K562 (cell line): ENCODE results near the gene FRMD1. TPM values are rescaled to one million over a fixed set of nuclear protein-coding genes. Genes with fewer than 3 reads are reported as not detected.

ENCODE experiments used
- ATAC-seq: fragments of 200-7000 bp; cut with Tn5 transposase; 3 replicates; pipeline ENCODE4 v1.9.1; 2020; ENCODE audit warnings: moderate library complexity
- BruUV-seq: library from RNA; stranded (reverse); fragments of 400-500 nt; replicated peaks from 2 replicates; lab custom pipeline; 2021; lab: Mats Ljungman, UMichigan
- CTCF ChIA-PET: fragments of 300-600 bp; formaldehyde crosslinking; extraction: SDS; loops from one replicate; lab custom pipeline; 2021; ENCODE audit warnings: low intra/inter-chr PET ratio; lab: Yijun Ruan, JAX
- POLR2A ChIA-PET: fragments of 300-600, 350-650 bp; sonication (Branson Sonifier 250); formaldehyde crosslinking; extraction: SDS; loops from one replicate; lab custom pipeline; 2021; ENCODE audit warnings: antibody characterized with exemption, inconsistent platforms; lab: Yijun Ruan, JAX
- DNase-seq, 4 experiments: peaks; one replicate each; pipeline versions ENCODE4 v3.0.0 to v3.0.0-alpha.2; 2011 to 2018; ENCODE audit warnings: low spot score in 3 of 4, mixed read lengths in 3 of 4; ENCODE audit errors: extremely low read depth in 1 of 4
- FAIRE-seq: peaks from 2 replicates; lab custom pipeline; 2011; peaks lifted over from hg19 to GRCh38; lab: Jason Lieb, UNC
- H2AFZ ChIP-seq: 2 replicates; pipeline ENCODE4 v1.6.0; 2011; ENCODE audit warnings: low read depth, low read length, control low read depth, inconsistent platforms
- H3K27ac ChIP-seq: fragments of 200-600 bp; 3 replicates; pipeline ENCODE4 v1.8.0; 2011; ENCODE audit warnings: low read depth, mild to moderate bottlenecking, control low read depth, inconsistent platforms, low read length, moderate library complexity, mixed read lengths; ENCODE audit errors: extremely low read depth
- H3K27me3 ChIP-seq, 2 experiments: fragments of 300-600 bp in 1 of 2; 2 replicates in 1 of 2; 3 replicates in 1 of 2; pipeline versions ENCODE4 v1.6.0 to v1.8.0; 2011; ENCODE audit warnings: inconsistent platforms in 2 of 2, low read length in 2 of 2, mild to moderate bottlenecking in 1 of 2, mixed read lengths in 1 of 2, moderate library complexity in 1 of 2; ENCODE audit not compliant: control insufficient read depth in 2 of 2, insufficient read depth in 2 of 2
- H3K36me3 ChIP-seq: fragments of 300-600 bp; 3 replicates; pipeline ENCODE4 v1.8.0; 2011; ENCODE audit warnings: mild to moderate bottlenecking, low read length, inconsistent platforms; ENCODE audit not compliant: control insufficient read depth, insufficient read depth
- H3K4me1 ChIP-seq, 2 experiments: fragments of 200-600 bp in 1 of 2; replicated peaks in 1 of 2; 2 replicates in 1 of 2; 3 replicates in 1 of 2; pipeline versions ENCODE4 v1.5.1 to v1.8.0; 2011; ENCODE audit warnings: inconsistent platforms in 2 of 2, low read length in 2 of 2, mild to moderate bottlenecking in 1 of 2, mixed read lengths in 1 of 2, moderate library complexity in 1 of 2; ENCODE audit not compliant: control insufficient read depth in 2 of 2, insufficient read depth in 2 of 2
- H3K4me2 ChIP-seq: 2 replicates; pipeline ENCODE4 v1.6.1; 2011; ENCODE audit warnings: low read length, control low read depth, inconsistent platforms, mixed read lengths; ENCODE audit not compliant: insufficient read depth
- H3K4me3 ChIP-seq: fragments of 200-600 bp; sonication (generic), shearing (Covaris generic); 2 replicates; pipeline ENCODE4 v1.5.1; 2016; ENCODE audit warnings: control low read depth, inconsistent platforms
- H3K79me2 ChIP-seq: fragments of 200-600 bp; 3 replicates; pipeline ENCODE4 v1.8.0; 2011; ENCODE audit warnings: low read length, inconsistent platforms; ENCODE audit not compliant: control insufficient read depth, insufficient read depth
- H3K9ac ChIP-seq, 2 experiments: 2 replicates each; pipeline versions ENCODE4 v1.6.0 to v1.6.1; 2011; ENCODE audit warnings: low read depth in 2 of 2, low read length in 2 of 2, control low read depth in 1 of 2, inconsistent platforms in 1 of 2, mild to moderate bottlenecking in 1 of 2, mixed read lengths in 1 of 2; ENCODE audit not compliant: insufficient read depth in 1 of 2
- H3K9me1 ChIP-seq: one replicate; pipeline ENCODE4 v1.6.0; 2011; ENCODE audit warnings: inconsistent platforms, mild to moderate bottlenecking, low read length, moderate library complexity; ENCODE audit not compliant: control insufficient read depth, insufficient read depth
- H3K9me3 ChIP-seq: replicated peaks from 2 replicates; pipeline ENCODE4 v1.5.1; 2011; ENCODE audit warnings: low read depth, low read length, inconsistent platforms; ENCODE audit not compliant: control insufficient read depth, insufficient read depth
- H4K20me1 ChIP-seq: replicated peaks from 2 replicates; pipeline ENCODE4 v1.6.1; 2011; ENCODE audit warnings: low read length, inconsistent platforms, mixed read lengths; ENCODE audit not compliant: control insufficient read depth, insufficient read depth
- CREM ChIP-seq: IDR thresholded peaks from 2 replicates; pipeline ENCODE4 v1.6.1; 2014; ENCODE audit warnings: antibody characterized with exemption, low read depth
- HNRNPK ChIP-seq: fragments of 200-400 bp; formaldehyde crosslinking; IDR thresholded peaks from one replicate; pipeline ENCODE4 v1.6.1; 2018; ENCODE audit warnings: mild to moderate bottlenecking, low read depth, low read length; ENCODE audit not compliant: poor library complexity, severe bottlenecking
- PCBP2 ChIP-seq: fragments of 200-400 bp; formaldehyde crosslinking; IDR thresholded peaks from 2 replicates; pipeline ENCODE4 v1.6.1; 2018; ENCODE audit warnings: low read length, low read depth, mild to moderate bottlenecking, moderate library complexity; ENCODE audit not compliant: poor library complexity, severe bottlenecking
- ZNF12 ChIP-seq: sonication (generic); formaldehyde crosslinking; IDR thresholded peaks from 2 replicates; pipeline ENCODE4 v1.4.0; 2020; ENCODE audit warnings: mild to moderate bottlenecking, missing genetic modification reagents
- ZNF778 ChIP-seq: fragments of 450-650 bp; formaldehyde crosslinking; IDR thresholded peaks from 2 replicates; pipeline ENCODE4 v1.4.0; 2020; ENCODE audit warnings: mild to moderate bottlenecking, moderate library complexity
- WGBS: fragments of 100-300 bp; shearing (Covaris generic); methylation state at CpG from one replicate; pipeline ENCODE4 v1.1.6; 2016; ENCODE audit warnings: low coverage, mixed read lengths; ENCODE audit not compliant: insufficient coverage; ENCODE audit errors: missing lambda C conversion rate; 5-methylcytosine and 5-hydroxymethylcytosine counted together
- in situ Hi-C: fragments of 300-500 bp; cut with MboI; formaldehyde crosslinking; loops from 4 replicates; pipeline ENCODE4 v1.15.0; 2018; ENCODE audit warnings: inconsistent platforms, mixed read lengths
- intact Hi-C: fragments of 100-400 bp; cut with micrococcal nuclease; formaldehyde crosslinking; loops from 2 replicates; pipeline ENCODE4 v1.14.2; 2022
- polyA plus RNA-seq, 8 experiments: library from polyadenylated mRNA; depleted of rRNA in 4 of 8; stranded (reverse) in 5 of 8; unstranded in 3 of 8; fragments of >200 nt; fragmentation: Nextera tagmentation in 2 of 8; fragmentation: Illumina TruSeq in 1 of 8; extraction: Ambion mirVana in 2 of 8; extraction: Trizol in 1 of 8; gene quantifications; 2 replicates each; pipeline versions ENCODE4 v1.2.1 to v1.2.3, GENCODE V29; 2011 to 2014; ENCODE audit warnings: inconsistent platforms in 1 of 8, missing spikeins in 1 of 8
- total RNA-seq, 7 experiments: library from RNA; depleted of rRNA in 6 of 7; stranded (reverse); fragments of >200 nt in 6 of 7; fragmentation: Illumina TruSeq in 2 of 7; extraction: Trizol in 2 of 7; gene quantifications; 2 replicates each; pipeline versions ENCODE4 v1.2.1 to v1.2.3, GENCODE V29; 2011 to 2021; ENCODE audit warnings: low replicate concordance in 1 of 7
- TF ChIP-seq, protein P1 (sequence below), 3 experiments: IDR thresholded peaks in 2 of 3; conservative IDR thresholded peaks in 1 of 3; 2 replicates each; pipeline ENCODE4 v1.5.1; 2011 to 2012; ENCODE audit warnings: low read length in 3 of 3, mild to moderate bottlenecking in 3 of 3, control low read depth in 2 of 3, improper control_type of control experiment in 1 of 3, inconsistent platforms in 1 of 3, low read depth in 1 of 3, mixed read lengths in 1 of 3, moderate library complexity in 1 of 3; ENCODE audit not compliant: insufficient read depth in 2 of 3

Gene FRMD1
- total and polyA plus RNA-seq, 9 of the 15 experiments (the other 6 are each of a cell fraction or from before 2014, with no cell fraction given) = 0.01 to 0.04 (median 0.01) TPM; not detected in 6

DNA sequence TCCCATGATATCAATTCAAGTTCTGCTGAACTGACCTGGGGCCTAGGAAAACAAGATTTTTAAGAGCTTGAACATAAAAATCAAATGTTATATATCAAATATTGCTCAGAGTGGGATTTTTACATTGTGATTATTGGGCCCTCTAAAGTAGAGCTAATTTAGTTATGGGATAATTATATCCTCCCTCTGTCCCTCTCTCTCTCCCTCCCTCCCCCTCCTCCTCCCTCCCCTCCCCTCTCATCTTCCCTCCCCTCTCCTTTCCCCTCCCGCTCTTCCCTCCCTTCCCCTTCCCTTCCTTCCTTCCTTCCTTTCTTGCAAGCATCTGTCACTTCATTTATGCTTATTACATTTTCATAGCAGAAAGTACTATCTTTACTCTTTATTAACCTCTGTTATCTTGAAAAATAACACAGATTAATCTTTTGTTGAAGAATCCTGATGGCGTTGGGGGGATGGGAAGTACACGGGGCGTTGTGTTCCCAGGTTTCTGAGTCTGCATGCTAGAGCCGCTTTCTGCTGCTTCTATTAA, 48.7 kb downstream of the FRMD1 start:
- intact Hi-C loops = no loop called here
- BruUV-seq = no TSS peak
- Histone ChIP-seq H3K79me2 (no peaks in the 10 kb centered on the region), H3K9me1 (no peaks in the 10 kb centered on the region), H3K9me3 (no peaks in the 10 kb centered on the region), H3K36me3 (no peaks in the 10 kb centered on the region), H3K27me3 (peaks cover 28 to 55% of the 10 kb centered on the region in 2 experiments), H2AFZ (no peak overlapping the region), H3K4me3 (no peak overlapping the region), H3K9ac (no peak overlapping the region), H4K20me1 (no peaks in the 10 kb centered on the region), H3K4me1 (peaks cover 0 to 13% of the 10 kb centered on the region in 2 experiments; a peak in 4 of 5 replicates), H3K27ac (no peak overlapping the region), H3K4me2 (no peak overlapping the region)
- ChIA-PET CTCF (no interaction called here), POLR2A (interaction anchor here (1.1 kb wide), 1 partner anchor 516 kb away, joined by 3 read pairs; no protein-coding TSS in a partner anchor)
- ATAC-seq (no peak), FAIRE-seq (no peak), DNase-seq (no peak)
- 19% methylated on average over 4 of the region's 5 CpGs for WGBS
- peak; percentile 71 for TF ChIP-seq PCBP2
- no peak for TF ChIP-seq CREM
- TF ChIP-seq, protein P1, sequence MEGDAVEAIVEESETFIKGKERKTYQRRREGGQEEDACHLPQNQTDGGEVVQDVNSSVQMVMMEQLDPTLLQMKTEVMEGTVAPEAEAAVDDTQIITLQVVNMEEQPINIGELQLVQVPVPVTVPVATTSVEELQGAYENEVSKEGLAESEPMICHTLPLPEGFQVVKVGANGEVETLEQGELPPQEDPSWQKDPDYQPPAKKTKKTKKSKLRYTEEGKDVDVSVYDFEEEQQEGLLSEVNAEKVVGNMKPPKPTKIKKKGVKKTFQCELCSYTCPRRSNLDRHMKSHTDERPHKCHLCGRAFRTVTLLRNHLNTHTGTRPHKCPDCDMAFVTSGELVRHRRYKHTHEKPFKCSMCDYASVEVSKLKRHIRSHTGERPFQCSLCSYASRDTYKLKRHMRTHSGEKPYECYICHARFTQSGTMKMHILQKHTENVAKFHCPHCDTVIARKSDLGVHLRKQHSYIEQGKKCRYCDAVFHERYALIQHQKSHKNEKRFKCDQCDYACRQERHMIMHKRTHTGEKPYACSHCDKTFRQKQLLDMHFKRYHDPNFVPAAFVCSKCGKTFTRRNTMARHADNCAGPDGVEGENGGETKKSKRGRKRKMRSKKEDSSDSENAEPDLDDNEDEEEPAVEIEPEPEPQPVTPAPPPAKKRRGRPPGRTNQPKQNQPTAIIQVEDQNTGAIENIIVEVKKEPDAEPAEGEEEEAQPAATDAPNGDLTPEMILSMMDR (IDR thresholded peaks at IDR 0.05 in 2 of 3, conservative IDR thresholded peaks at IDR 0.05 in 1 of 3; ENCODE audit: insufficient read depth in 2 of 3, low read depth in 1 of 3, low read length in 3 of 3) = no peak
- peak; percentile 40 for TF ChIP-seq HNRNPK
- no peak for TF ChIP-seq ZNF778 (CRISPR knock-in tag)
- no peak for TF ChIP-seq ZNF12 (CRISPR knock-in tag)
- in situ Hi-C loops = no loop called here
